Measurements from ENCODE around the gene ODF2. TPM values are rescaled to one million over a fixed set of nuclear protein-coding genes. Genes with fewer than 3 reads are reported as not detected.

ODF2 gene
- total RNA-seq, 4 donors from 2014 or later, result 13.4 to 22.2 (median 16.5) TPM

- TF ChIP-seq CTCF (IDR thresholded peaks at IDR 0.05; ENCODE audit: low read depth), result no peak
Measured at GRCh38 chr9:128499920-128500319, 44.1 kb downstream of the ODF2 start.

- TF ChIP-seq CTCF (IDR thresholded peaks at IDR 0.05; ENCODE audit: low read depth), result no peak
Measured at GRCh38 chr9:128503870-128504269, 48.1 kb downstream of the ODF2 start.

GRCh38 chr9:128504485-128505413, 48.9 kb downstream of the ODF2 start, which contains the start of gene GLE1:
TSS of gene GLE1 (plus strand) at chr9:128504719. CDS start at chr9:128504806, 87 bp downstream.
- TF ChIP-seq CTCF (IDR thresholded peaks at IDR 0.05; ENCODE audit: low read depth), result no peak

GRCh38 chr9:128505414-128505765, 49.6 kb downstream of the ODF2 start:
- no peak for TF ChIP-seq CTCF (IDR thresholded peaks at IDR 0.05; ENCODE audit: low read depth)

GRCh38 chr9:128512820-128513219, 57.0 kb downstream of the ODF2 start:
- no peak for TF ChIP-seq CTCF (IDR thresholded peaks at IDR 0.05; ENCODE audit: low read depth)

GRCh38 chr9:128521956-128522355, 66.2 kb downstream of the ODF2 start:
- TF ChIP-seq CTCF (IDR thresholded peaks at IDR 0.05; ENCODE audit: low read depth), result no peak

- TF ChIP-seq CTCF (IDR thresholded peaks at IDR 0.05; ENCODE audit: low read depth), result no peak
Measured at GRCh38 chr9:128523199-128523925, 67.6 kb downstream of the ODF2 start.
